ENCODE results near the gene POU6F1.

Gene POU6F1

DNA sequence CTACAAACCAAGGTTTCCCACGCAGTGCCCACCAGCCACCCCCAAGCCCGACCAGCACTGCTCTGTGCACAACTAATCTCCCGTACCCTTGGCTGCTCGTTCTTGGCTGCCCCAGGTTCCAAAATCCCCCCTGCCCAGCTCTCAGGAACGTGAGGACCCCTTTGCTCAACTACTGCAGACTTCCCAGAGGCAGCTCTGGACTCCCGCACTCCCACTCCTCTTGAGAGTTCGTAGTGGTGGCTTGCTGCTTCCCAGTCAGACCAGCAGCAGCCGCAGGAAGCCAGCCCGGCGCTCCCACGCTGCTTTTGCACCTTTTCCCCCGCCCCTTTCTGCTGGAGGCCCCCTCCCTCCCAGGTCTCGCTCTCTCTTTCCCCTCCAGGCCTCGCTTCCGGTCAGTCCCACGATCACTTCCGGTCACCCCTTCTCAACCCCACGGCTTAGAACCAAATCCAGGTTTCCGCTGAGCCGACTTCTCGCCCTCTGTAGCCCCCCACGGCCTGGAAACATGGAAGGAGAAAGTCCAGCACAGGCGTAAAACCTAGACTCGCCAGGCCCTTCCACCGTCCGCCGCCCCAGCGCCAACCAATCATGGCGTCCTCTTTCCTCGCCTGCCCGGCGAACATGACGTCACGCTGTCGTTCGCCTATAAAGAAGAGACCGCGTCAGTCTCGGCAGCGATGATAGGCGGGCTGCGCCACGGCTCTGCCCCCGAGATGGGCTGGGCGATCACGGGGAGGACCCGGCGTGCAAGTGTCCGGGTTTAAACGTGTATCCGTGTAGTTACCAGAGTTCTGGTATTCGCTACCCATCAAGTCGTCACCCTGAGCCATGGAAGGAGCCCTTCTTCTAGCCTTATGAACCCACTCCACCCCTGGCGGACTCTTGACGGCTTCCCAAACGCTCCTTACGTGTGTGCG is 45.1 kb downstream of the POU6F1 start, which contains the start of gene TFCP2:
TSS of gene TFCP2 (minus strand) at position 621 of the 917 bp plus-strand sequence. CDS start 713 bp downstream, outside the sequence.
- TF ChIP-seq BACH2 (CRISPR knock-in tag; IDR thresholded peaks at IDR 0.05; ENCODE audit: borderline replicate concordance), result no peak
- no peak for TF ChIP-seq ZNF70 (CRISPR knock-in tag; IDR thresholded peaks at IDR 0.05)
- TF ChIP-seq, protein P1, sequence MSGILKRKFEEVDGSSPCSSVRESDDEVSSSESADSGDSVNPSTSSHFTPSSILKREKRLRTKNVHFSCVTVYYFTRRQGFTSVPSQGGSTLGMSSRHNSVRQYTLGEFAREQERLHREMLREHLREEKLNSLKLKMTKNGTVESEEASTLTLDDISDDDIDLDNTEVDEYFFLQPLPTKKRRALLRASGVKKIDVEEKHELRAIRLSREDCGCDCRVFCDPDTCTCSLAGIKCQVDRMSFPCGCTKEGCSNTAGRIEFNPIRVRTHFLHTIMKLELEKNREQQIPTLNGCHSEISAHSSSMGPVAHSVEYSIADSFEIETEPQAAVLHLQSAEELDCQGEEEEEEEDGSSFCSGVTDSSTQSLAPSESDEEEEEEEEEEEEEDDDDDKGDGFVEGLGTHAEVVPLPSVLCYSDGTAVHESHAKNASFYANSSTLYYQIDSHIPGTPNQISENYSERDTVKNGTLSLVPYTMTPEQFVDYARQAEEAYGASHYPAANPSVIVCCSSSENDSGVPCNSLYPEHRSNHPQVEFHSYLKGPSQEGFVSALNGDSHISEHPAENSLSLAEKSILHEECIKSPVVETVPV (CRISPR knock-in tag; IDR thresholded peaks at IDR 0.05), result peak; percentile 62; the same call in 1 of the 2 replicates
- TF ChIP-seq, protein P2, sequence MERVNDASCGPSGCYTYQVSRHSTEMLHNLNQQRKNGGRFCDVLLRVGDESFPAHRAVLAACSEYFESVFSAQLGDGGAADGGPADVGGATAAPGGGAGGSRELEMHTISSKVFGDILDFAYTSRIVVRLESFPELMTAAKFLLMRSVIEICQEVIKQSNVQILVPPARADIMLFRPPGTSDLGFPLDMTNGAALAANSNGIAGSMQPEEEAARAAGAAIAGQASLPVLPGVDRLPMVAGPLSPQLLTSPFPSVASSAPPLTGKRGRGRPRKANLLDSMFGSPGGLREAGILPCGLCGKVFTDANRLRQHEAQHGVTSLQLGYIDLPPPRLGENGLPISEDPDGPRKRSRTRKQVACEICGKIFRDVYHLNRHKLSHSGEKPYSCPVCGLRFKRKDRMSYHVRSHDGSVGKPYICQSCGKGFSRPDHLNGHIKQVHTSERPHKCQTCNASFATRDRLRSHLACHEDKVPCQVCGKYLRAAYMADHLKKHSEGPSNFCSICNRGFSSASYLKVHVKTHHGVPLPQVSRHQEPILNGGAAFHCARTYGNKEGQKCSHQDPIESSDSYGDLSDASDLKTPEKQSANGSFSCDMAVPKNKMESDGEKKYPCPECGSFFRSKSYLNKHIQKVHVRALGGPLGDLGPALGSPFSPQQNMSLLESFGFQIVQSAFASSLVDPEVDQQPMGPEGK (CRISPR knock-in tag; IDR thresholded peaks at IDR 0.05; ENCODE audit: borderline replicate concordance), result peak; percentile 81; the same call in 1 of the 2 replicates
- TF ChIP-seq ZFP30 (CRISPR knock-in tag; IDR thresholded peaks at IDR 0.05), result no peak
- TF ChIP-seq ARNTL (CRISPR knock-in tag; IDR thresholded peaks at IDR 0.05; ENCODE audit: borderline replicate concordance, low read depth), result no peak
- TF ChIP-seq, protein P3, sequence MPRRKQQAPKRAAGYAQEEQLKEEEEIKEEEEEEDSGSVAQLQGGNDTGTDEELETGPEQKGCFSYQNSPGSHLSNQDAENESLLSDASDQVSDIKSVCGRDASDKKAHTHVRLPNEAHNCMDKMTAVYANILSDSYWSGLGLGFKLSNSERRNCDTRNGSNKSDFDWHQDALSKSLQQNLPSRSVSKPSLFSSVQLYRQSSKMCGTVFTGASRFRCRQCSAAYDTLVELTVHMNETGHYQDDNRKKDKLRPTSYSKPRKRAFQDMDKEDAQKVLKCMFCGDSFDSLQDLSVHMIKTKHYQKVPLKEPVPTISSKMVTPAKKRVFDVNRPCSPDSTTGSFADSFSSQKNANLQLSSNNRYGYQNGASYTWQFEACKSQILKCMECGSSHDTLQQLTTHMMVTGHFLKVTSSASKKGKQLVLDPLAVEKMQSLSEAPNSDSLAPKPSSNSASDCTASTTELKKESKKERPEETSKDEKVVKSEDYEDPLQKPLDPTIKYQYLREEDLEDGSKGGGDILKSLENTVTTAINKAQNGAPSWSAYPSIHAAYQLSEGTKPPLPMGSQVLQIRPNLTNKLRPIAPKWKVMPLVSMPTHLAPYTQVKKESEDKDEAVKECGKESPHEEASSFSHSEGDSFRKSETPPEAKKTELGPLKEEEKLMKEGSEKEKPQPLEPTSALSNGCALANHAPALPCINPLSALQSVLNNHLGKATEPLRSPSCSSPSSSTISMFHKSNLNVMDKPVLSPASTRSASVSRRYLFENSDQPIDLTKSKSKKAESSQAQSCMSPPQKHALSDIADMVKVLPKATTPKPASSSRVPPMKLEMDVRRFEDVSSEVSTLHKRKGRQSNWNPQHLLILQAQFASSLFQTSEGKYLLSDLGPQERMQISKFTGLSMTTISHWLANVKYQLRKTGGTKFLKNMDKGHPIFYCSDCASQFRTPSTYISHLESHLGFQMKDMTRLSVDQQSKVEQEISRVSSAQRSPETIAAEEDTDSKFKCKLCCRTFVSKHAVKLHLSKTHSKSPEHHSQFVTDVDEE (CRISPR knock-in tag; IDR thresholded peaks at IDR 0.05), result no peak
- TF ChIP-seq OSR1 (CRISPR knock-in tag; IDR thresholded peaks at IDR 0.05), result no peak
- ATAC-seq, result peak; percentile 94

DNA sequence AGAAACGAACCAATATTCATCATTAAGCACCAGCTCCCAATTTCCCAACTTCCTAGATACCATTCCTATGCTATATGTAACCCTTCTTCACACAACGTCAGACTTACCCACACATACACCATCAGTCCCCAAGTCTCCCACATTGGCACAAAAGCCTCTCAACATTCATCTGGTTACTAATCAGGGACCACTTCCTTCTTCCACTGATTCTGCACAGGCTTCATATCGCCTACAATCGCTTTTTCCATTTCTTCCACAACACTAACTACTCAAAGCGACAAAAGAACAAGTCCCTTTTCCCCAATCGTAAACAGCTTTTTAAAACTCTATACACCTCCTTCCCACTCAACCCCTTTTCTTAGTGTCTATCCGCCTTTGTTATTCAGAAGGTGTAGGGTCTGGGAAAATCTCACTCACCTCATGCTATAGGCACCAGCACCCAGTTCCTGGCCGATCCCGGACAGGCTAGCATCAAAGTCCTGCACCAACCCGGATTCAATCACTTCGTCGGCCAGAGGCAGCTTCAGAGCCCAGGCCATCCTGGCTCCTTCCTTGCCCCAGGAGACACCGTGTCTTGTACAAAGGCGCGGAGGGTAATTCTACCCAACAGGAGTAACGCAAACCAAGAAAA is 45.9 kb downstream of the POU6F1 start:
- TF ChIP-seq ZFP3 (CRISPR knock-in tag; IDR thresholded peaks at IDR 0.05), result no peak
- 0 out of 2 replicates have a peak, but pooled peaks have one; percentile 20 for TF ChIP-seq CSDC2 (CRISPR knock-in tag; IDR thresholded peaks at IDR 0.05)
- no peak for TF ChIP-seq TCF4 (CRISPR knock-in tag; IDR thresholded peaks at IDR 0.05; ENCODE audit: borderline replicate concordance)
- peak; percentile 57 for ATAC-seq

DNA sequence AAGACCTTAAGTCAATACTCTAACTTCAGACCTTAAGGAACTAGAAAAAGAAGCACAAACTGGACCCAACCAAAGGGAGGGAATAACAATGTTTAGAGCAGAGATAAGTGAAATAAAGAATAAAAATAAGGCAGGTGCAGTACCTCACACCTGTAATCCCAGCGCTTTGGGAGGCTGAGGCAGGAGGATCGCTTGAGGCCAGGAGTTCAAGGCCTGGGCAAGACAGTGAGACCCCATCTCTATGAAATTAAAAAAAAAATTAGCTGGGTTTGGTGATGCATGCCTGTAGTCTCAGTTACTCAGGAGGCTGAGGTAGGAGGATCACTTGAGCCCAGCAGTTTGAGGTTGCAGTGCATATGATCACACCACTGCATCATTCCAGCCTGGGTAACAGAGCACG is 54.1 kb downstream of the POU6F1 start:
- no peak for TF ChIP-seq ESRRG (CRISPR knock-in tag; IDR thresholded peaks at IDR 0.05)
- no peak for TF ChIP-seq ZFP30 (CRISPR knock-in tag; IDR thresholded peaks at IDR 0.05)
- TF ChIP-seq TCF4 (CRISPR knock-in tag; IDR thresholded peaks at IDR 0.05; ENCODE audit: borderline replicate concordance), result no peak
- ATAC-seq, result no peak

DNA sequence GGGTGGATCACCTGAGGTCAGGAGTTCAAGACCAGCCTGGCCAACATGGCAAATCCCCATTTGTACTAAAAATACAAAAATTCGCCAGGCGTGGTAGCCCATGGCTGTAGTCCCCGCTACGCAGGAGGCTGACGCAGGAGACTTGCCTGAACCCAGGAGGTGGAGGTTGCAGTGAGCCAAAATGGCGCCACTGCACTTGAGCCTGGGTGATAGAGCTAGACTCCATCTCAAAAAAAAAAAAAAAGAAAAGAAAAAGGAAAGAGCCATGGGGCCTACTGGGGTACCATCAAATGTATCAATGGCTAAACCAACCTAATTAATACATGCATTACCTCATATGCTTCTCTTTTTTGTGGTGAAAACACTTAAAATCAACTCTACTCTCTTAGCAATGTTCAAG is 55.6 kb downstream of the POU6F1 start:
- ATAC-seq, result no peak
- TF ChIP-seq, protein P1 (CRISPR knock-in tag; IDR thresholded peaks at IDR 0.05), result no peak
- TF ChIP-seq, protein P4, sequence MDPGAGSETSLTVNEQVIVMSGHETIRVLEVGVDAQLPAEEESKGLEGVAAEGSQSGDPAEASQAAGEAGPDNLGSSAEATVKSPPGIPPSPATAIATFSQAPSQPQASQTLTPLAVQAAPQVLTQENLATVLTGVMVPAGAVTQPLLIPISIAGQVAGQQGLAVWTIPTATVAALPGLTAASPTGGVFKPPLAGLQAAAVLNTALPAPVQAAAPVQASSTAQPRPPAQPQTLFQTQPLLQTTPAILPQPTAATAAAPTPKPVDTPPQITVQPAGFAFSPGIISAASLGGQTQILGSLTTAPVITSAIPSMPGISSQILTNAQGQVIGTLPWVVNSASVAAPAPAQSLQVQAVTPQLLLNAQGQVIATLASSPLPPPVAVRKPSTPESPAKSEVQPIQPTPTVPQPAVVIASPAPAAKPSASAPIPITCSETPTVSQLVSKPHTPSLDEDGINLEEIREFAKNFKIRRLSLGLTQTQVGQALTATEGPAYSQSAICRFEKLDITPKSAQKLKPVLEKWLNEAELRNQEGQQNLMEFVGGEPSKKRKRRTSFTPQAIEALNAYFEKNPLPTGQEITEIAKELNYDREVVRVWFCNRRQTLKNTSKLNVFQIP (CRISPR knock-in tag; IDR thresholded peaks at IDR 0.05; ENCODE audit: borderline replicate concordance, low read depth), result no peak
- TF ChIP-seq ZFP3 (CRISPR knock-in tag; IDR thresholded peaks at IDR 0.05) (no peak), GLIS3 (CRISPR knock-in tag; IDR thresholded peaks at IDR 0.05) (no peak)
